Neural cell (in vitro differentiated cells): Measurements from ENCODE around the gene HDC. TPM values are rescaled to one million over a fixed set of nuclear protein-coding genes. Genes with fewer than 3 reads are reported as not detected.

Experiments
- H2AFZ ChIP-seq: fragments of 200-600, 300-800 bp; sonication (generic), shearing (Covaris generic); 2 replicates; pipeline ENCODE4 v1.6.0; 2014; ENCODE audit warnings: low read depth, mild to moderate bottlenecking, antibody characterized with exemption, low read length, moderate library complexity
- H3F3A ChIP-seq: fragments of 200-600 bp; shearing (Covaris generic); 2 replicates; pipeline ENCODE4 v1.6.1; 2016; ENCODE audit warnings: mild to moderate bottlenecking, moderate library complexity, mixed read lengths, antibody characterized with exemption, low read length; ENCODE audit not compliant: insufficient read depth, poor library complexity, severe bottlenecking
- H3K27ac ChIP-seq: fragments of 200-600, 300-800 bp; sonication (generic), shearing (Covaris generic); 2 replicates; pipeline ENCODE4 v1.5.1; 2014; ENCODE audit warnings: mild to moderate bottlenecking, low read length, moderate library complexity
- H3K27me3 ChIP-seq: fragments of 300-800, 200-600 bp; sonication (generic), shearing (Covaris generic); 2 replicates; pipeline ENCODE4 v1.6.0; 2014; ENCODE audit warnings: mild to moderate bottlenecking, low read depth, low read length, moderate library complexity; ENCODE audit not compliant: insufficient read depth
- H3K36me3 ChIP-seq: fragments of 300-800, 200-600 bp; sonication (generic), shearing (Covaris generic); 2 replicates; pipeline ENCODE4 v1.5.1; 2014; ENCODE audit warnings: mild to moderate bottlenecking, antibody characterized with exemption, low read length, moderate library complexity; ENCODE audit not compliant: insufficient read depth
- H3K4me2 ChIP-seq: fragments of 300-800, 200-600 bp; sonication (generic), shearing (Covaris generic); 2 replicates; pipeline ENCODE4 v1.6.0; 2014; ENCODE audit warnings: mild to moderate bottlenecking, low read length
- H3K4me3 ChIP-seq: fragments of 300-800, 200-600 bp; sonication (generic), shearing (Covaris generic); 2 replicates; pipeline ENCODE4 v1.5.1; 2014; ENCODE audit warnings: mild to moderate bottlenecking, low read length, moderate library complexity
- H3K79me2 ChIP-seq: fragments of 200-600 bp; shearing (Covaris generic); replicated peaks from 2 replicates; pipeline ENCODE4 v1.6.0; 2014; ENCODE audit warnings: mild to moderate bottlenecking, low read length, moderate library complexity; ENCODE audit not compliant: insufficient read depth
- H3K9ac ChIP-seq: fragments of 300-800, 200-600 bp; sonication (generic), shearing (Covaris generic); 2 replicates; pipeline ENCODE4 v1.6.1; 2016; ENCODE audit warnings: mild to moderate bottlenecking, low read length, mixed read lengths
- H3K9me2 ChIP-seq: fragments of 200-600 bp; shearing (Covaris generic); 2 replicates; pipeline ENCODE4 v1.6.1; 2016; ENCODE audit warnings: mild to moderate bottlenecking, low read length, mixed read lengths; ENCODE audit not compliant: insufficient read depth
- H3K9me3 ChIP-seq: fragments of 200-600, 300-800 bp; sonication (generic), shearing (Covaris generic); 2 replicates; pipeline ENCODE4 v1.6.1; 2016; ENCODE audit warnings: mild to moderate bottlenecking, mixed run types, low read length, moderate library complexity, mixed read lengths
- H4K20me1 ChIP-seq: fragments of 200-600 bp; shearing (Covaris generic); 2 replicates; pipeline ENCODE4 v1.6.1; 2016; ENCODE audit warnings: mild to moderate bottlenecking, mixed run types; ENCODE audit not compliant: insufficient read depth
- CTCF ChIP-seq: fragments of 450-650 bp; IDR thresholded peaks from 2 replicates; pipeline ENCODE4 v1.5.1; 2014; ENCODE audit warnings: antibody characterized with exemption, mild to moderate bottlenecking, moderate library complexity; ENCODE audit not compliant: poor library complexity, severe bottlenecking
- EP300 ChIP-seq: fragments of 450-650 bp; conservative IDR thresholded peaks from 2 replicates; pipeline ENCODE4 v1.6.1; 2014; ENCODE audit warnings: antibody characterized with exemption, mild to moderate bottlenecking, moderate library complexity; ENCODE audit not compliant: poor library complexity, severe bottlenecking
- EZH2 ChIP-seq: fragments of 200-600, 300-800 bp; shearing (Covaris generic), sonication (generic); IDR thresholded peaks from 2 replicates; pipeline ENCODE4 v1.6.1; 2014; ENCODE audit warnings: antibody characterized with exemption, low read length, borderline replicate concordance, mild to moderate bottlenecking; ENCODE audit not compliant: insufficient read depth, poor library complexity, severe bottlenecking
- MXI1 ChIP-seq: fragments of 450-650 bp; conservative IDR thresholded peaks from 2 replicates; pipeline ENCODE4 v1.6.1; 2014; ENCODE audit warnings: antibody characterized with exemption, mild to moderate bottlenecking; ENCODE audit not compliant: poor library complexity, severe bottlenecking
- POLR2AphosphoS5 ChIP-seq: IDR thresholded peaks from 2 replicates; pipeline ENCODE4 v1.6.1; 2012
- RAD21 ChIP-seq: fragments of 450-650 bp; conservative IDR thresholded peaks from 2 replicates; pipeline ENCODE4 v1.6.1; 2014; ENCODE audit warnings: antibody characterized with exemption, mild to moderate bottlenecking, moderate library complexity
- REST ChIP-seq: IDR thresholded peaks from 2 replicates; pipeline ENCODE4 v1.6.1; 2012; ENCODE audit warnings: borderline replicate concordance
- SMC3 ChIP-seq: fragments of 450-650 bp; conservative IDR thresholded peaks from 2 replicates; pipeline ENCODE4 v1.6.1; 2014; ENCODE audit warnings: antibody characterized with exemption, mild to moderate bottlenecking, moderate library complexity; ENCODE audit not compliant: poor library complexity
- TAF1 ChIP-seq: IDR thresholded peaks from 2 replicates; pipeline ENCODE4 v1.6.1; 2012; ENCODE audit warnings: low read depth
- polyA plus RNA-seq: library from polyadenylated mRNA; depleted of rRNA; stranded (reverse); fragments of >200 nt; gene quantifications from 2 replicates; pipeline ENCODE4 v1.2.3, GENCODE V29; 2014

Gene HDC
- polyA plus RNA-seq, 1 donor from 2014 or later = 4.5 TPM

GRCh38 chr15:50304836-50305235 is 39.3 kb upstream of the HDC start (continued):
- TF ChIP-seq RAD21 (no peak), POLR2AphosphoS5 (no peak), TAF1 (no peak)

DNA sequence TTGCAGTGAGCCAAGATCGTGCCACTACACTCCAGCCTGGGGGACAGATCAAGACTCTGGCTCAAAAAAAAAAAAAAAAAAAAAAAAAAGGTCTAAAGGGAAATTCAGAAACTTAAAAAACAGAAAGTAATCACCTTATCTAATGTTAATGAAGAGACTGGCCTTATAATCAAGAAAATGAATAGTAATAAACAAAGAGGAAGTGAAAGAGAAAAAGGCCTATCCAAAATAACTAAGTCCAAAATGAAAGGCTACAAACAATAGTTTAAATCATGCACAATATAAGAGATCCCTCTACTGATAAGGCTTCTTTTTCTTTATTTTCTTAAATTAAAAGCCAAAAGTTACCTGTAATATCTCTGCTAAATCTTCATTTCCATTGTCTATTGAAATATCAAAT is 37.1 kb upstream of the HDC start:
- Histone ChIP-seq H3F3A (no peaks in the 10 kb centered on the region), H3K27ac (no peak overlapping the region), H3K36me3 (no peaks in the 10 kb centered on the region), H3K27me3 (no peaks in the 10 kb centered on the region), H3K79me2 (no peaks in the 10 kb centered on the region), H3K4me3 (no peak overlapping the region), H3K9me3 (peaks cover 7% of the 10 kb centered on the region), H4K20me1 (no peaks in the 10 kb centered on the region), H3K9ac (no peak overlapping the region), H3K9me2 (no peaks in the 10 kb centered on the region), H2AFZ (no peak overlapping the region), H3K4me2 (no peak overlapping the region)
- TF ChIP-seq EP300 (no peak), SMC3 (no peak), POLR2AphosphoS5 (no peak), RAD21 (no peak), CTCF (no peak), REST (no peak), MXI1 (no peak), EZH2 (no peak), TAF1 (no peak)

GRCh38 chr15:50298340-50298739 is 32.8 kb upstream of the HDC start:
- H3K4me2 ChIP-seq = no peak overlapping the region
- no peaks in the 10 kb centered on the region for H3K27me3 ChIP-seq
- H3K9ac ChIP-seq = no peak overlapping the region
- no peak overlapping the region for H3K4me3 ChIP-seq
- no peaks in the 10 kb centered on the region for H3K9me3 ChIP-seq
- no peaks in the 10 kb centered on the region for H3K36me3 ChIP-seq
- H3F3A ChIP-seq = no peaks in the 10 kb centered on the region
- TF ChIP-seq EP300 = no peak
- no peak for TF ChIP-seq TAF1
- TF ChIP-seq POLR2AphosphoS5 = no peak
- TF ChIP-seq EZH2 = no peak
- no peak for TF ChIP-seq SMC3
- TF ChIP-seq CTCF = no peak
- no peak for TF ChIP-seq REST
- no peak for TF ChIP-seq RAD21
- TF ChIP-seq MXI1 = no peak
- no peak overlapping the region for H2AFZ ChIP-seq
- no peaks in the 10 kb centered on the region for H3K79me2 ChIP-seq
- no peaks in the 10 kb centered on the region for H4K20me1 ChIP-seq
- H3K9me2 ChIP-seq = no peaks in the 10 kb centered on the region
- H3K27ac ChIP-seq = no peak overlapping the region
